Fibroblast of lung (primary cell): ENCODE measurements around the gene IGSF9B.

Experiments used
- EZH2 ChIP-seq: IDR thresholded peaks from 2 replicates; pipeline ENCODE4 v1.5.1; 2012; ENCODE audit warnings: low read length, control low read depth, mild to moderate bottlenecking; ENCODE audit errors: missing control alignments
- TF ChIP-seq, protein P1 (sequence below), 2 donors: IDR thresholded peaks in 1 of 2; conservative IDR thresholded peaks in 1 of 2; 1 replicate in 1 of 2; 2 replicates in 1 of 2; pipeline ENCODE4 v1.5.1; 2011 to 2012; ENCODE audit warnings: low read length in 2 of 2, control low read depth in 1 of 2, inconsistent platforms in 1 of 2, low read depth in 1 of 2, mild to moderate bottlenecking in 1 of 2

DNA sequence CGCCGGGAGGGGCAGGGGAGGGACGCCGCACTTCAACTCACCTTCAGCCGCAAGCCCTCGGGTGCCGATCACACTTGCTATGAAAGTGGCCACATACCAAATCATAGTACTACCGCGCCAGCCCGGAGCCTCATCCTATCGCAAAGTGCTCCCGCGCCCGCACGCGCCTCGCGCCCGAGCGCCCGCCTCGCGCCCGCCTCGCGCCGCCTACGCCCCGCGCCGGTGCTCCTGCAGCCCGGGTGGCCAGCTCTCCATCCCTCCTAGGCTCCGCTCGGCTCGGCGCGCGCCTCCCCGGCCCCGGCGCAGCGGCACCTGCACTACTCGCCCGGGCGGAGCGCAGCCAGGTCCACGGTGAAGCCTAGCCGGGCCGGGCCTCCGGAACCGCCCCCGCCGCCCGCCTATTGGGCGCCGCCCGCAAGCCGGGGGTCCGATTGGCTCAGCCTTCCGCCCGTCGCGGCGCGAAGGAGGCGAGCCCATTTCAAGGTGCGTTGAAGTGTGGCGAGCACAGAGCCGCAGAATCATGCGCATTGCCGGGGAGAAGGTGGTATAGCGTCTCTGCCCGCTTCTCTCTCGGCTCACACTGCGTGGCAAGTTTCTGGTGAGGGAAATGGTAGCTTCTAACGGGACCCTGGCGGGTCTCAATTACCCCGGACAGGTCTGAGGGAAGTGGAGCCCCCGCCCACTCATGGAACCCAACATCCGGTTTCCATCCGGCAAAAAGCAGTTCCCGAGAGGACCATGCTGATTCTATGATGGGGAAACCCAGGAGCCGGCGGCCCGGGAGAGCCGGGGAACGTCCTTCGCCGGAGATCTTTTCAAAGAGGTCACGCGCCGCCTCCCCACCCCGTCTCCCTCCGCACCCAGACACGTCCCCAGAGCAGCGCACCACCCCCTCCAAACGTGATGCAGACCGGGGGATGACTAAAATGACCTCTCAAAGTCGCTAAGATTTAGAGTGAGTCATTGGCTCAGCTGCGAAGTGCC, at the start of gene IGSF9B:
- TF ChIP-seq, protein P1, sequence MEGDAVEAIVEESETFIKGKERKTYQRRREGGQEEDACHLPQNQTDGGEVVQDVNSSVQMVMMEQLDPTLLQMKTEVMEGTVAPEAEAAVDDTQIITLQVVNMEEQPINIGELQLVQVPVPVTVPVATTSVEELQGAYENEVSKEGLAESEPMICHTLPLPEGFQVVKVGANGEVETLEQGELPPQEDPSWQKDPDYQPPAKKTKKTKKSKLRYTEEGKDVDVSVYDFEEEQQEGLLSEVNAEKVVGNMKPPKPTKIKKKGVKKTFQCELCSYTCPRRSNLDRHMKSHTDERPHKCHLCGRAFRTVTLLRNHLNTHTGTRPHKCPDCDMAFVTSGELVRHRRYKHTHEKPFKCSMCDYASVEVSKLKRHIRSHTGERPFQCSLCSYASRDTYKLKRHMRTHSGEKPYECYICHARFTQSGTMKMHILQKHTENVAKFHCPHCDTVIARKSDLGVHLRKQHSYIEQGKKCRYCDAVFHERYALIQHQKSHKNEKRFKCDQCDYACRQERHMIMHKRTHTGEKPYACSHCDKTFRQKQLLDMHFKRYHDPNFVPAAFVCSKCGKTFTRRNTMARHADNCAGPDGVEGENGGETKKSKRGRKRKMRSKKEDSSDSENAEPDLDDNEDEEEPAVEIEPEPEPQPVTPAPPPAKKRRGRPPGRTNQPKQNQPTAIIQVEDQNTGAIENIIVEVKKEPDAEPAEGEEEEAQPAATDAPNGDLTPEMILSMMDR (conservative IDR thresholded peaks at IDR 0.05 in 1 of 2, IDR thresholded peaks at IDR 0.05 in 1 of 2; ENCODE audit: low read depth in 1 of 2, low read length in 2 of 2), result no peak
- no peak for TF ChIP-seq EZH2
